SU-DHL-6 (cell line): Measurements from ENCODE around the gene SNED1.

ENCODE experiments used
- H2AFZ ChIP-seq: fragments of 200-600 bp; sonication (generic); 2 replicates; pipeline ENCODE4 v1.6.1; 2014; ENCODE audit warnings: low read depth, mild to moderate bottlenecking, moderate library complexity, mixed read lengths, antibody characterized with exemption, low read length; ENCODE audit not compliant: severe bottlenecking
- H3F3A ChIP-seq: fragments of 200-600 bp; shearing (Covaris generic); 2 replicates; pipeline ENCODE4 v1.6.0; 2016; ENCODE audit warnings: antibody characterized with exemption, mild to moderate bottlenecking; ENCODE audit not compliant: insufficient read depth
- H3K27ac ChIP-seq: fragments of 200-600 bp; sonication (generic); 2 replicates; pipeline ENCODE4 v1.5.1; 2016; ENCODE audit warnings: low read depth, mild to moderate bottlenecking, low read length, moderate library complexity, mixed read lengths
- H3K27me3 ChIP-seq: fragments of 200-600 bp; sonication (generic), shearing (Covaris generic); 2 replicates; pipeline ENCODE4 v1.6.0; 2014; ENCODE audit warnings: mild to moderate bottlenecking, low read length
- H3K36me3 ChIP-seq: fragments of 200-600 bp; sonication (generic); 2 replicates; pipeline ENCODE4 v1.6.1; 2014; ENCODE audit warnings: mild to moderate bottlenecking, low read length, mixed read lengths
- H3K4me2 ChIP-seq: fragments of 300-600, 200-600 bp; shearing (Covaris generic), sonication (generic); 2 replicates; pipeline ENCODE4 v1.6.0; 2014; ENCODE audit warnings: low read length, low read depth, mild to moderate bottlenecking; ENCODE audit not compliant: poor library complexity, severe bottlenecking
- H3K4me3 ChIP-seq: fragments of 200-600 bp; sonication (generic); 2 replicates; pipeline ENCODE4 v1.5.1; 2014; ENCODE audit warnings: antibody characterized with exemption, low read length, mild to moderate bottlenecking, mixed read lengths; ENCODE audit not compliant: insufficient read depth, poor library complexity, severe bottlenecking
- H3K79me2 ChIP-seq: fragments of 200-600 bp; sonication (generic); 2 replicates; pipeline ENCODE4 v1.6.1; 2014; ENCODE audit warnings: mild to moderate bottlenecking, low read length, moderate library complexity; ENCODE audit not compliant: insufficient read depth
- H3K9ac ChIP-seq: fragments of 200-600 bp; sonication (generic); 2 replicates; pipeline ENCODE4 v1.7.0; 2014; ENCODE audit warnings: mild to moderate bottlenecking, low read length
- H3K9me2 ChIP-seq: fragments of 200-600 bp; sonication (generic); replicated peaks from 2 replicates; pipeline ENCODE4 v1.6.1; 2014; ENCODE audit warnings: low read length; ENCODE audit not compliant: insufficient read depth
- H3K9me3 ChIP-seq: fragments of 200-600 bp; sonication (generic); 2 replicates; pipeline ENCODE4 v1.6.1; 2014; ENCODE audit warnings: low read length, mixed read lengths; ENCODE audit not compliant: insufficient read depth
- H4K20me1 ChIP-seq: fragments of 200-600 bp; sonication (generic); 2 replicates; pipeline ENCODE4 v1.6.1; 2014; ENCODE audit warnings: low read depth, mild to moderate bottlenecking, antibody characterized with exemption, low read length, moderate library complexity, mixed read lengths
- CTCF ChIP-seq: fragments of 200-600 bp; sonication (generic); IDR thresholded peaks from one replicate; pipeline ENCODE4 v1.5.1; 2017; ENCODE audit warnings: antibody characterized with exemption, mild to moderate bottlenecking, low read length, moderate library complexity; ENCODE audit not compliant: insufficient read depth, poor library complexity, severe bottlenecking
- EZH2phosphoT487 ChIP-seq: fragments of 200-600 bp; sonication (generic), shearing (Covaris generic); conservative IDR thresholded peaks from 2 replicates; pipeline ENCODE4 v1.6.1; 2018; ENCODE audit warnings: mild to moderate bottlenecking, antibody characterized with exemption, low read length, moderate library complexity, mixed read lengths

SNED1 gene

DNA sequence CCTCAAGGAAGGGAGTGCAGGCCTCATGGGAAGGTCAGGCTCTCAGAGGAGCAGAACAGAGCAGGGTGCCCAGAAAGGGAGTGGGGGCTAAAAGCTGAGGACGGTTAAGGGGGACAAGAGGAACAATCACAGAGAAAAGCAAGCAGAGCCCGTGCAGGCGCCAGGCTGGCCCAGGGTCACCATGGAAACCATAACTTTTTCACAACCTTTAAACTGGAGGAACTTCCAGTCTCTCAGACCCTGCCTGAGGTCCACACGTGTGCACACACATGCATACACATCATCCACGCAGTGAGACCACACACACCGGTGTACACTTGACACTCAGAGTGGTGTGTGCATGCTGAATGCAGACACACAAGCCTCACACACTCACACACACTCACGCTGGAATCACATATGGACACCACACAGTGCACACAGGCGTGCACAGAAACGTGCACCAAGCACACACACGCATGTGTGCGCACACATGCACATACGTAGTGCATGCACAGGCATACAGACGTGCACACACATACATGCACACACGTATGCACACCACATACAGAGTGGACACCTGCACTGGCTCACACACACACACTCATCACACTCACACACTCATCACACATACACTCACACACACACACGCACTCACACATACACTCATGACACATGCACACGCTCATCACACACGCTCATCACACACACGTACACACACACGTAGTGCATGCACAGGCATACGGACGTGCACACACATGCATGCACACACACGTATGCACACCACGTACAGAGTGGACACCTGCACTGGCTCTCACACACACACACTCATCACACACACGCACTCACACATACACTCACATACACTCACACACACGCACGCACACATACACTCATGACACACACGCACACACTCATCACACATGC lies 37.2 kb upstream of the SNED1 start:
- no peak overlapping the region for H3K4me3 ChIP-seq

GRCh38 chr2:240961910-240962299 lies 36.5 kb upstream of the SNED1 start:
- Histone ChIP-seq H3F3A (no peaks in the 10 kb centered on the region), H3K4me3 (no peak overlapping the region), H3K9me3 (no peaks in the 10 kb centered on the region), H3K4me2 (no peak overlapping the region), H3K27me3 (no peaks in the 10 kb centered on the region), H2AFZ (no peak overlapping the region), H3K9me2 (no peaks in the 10 kb centered on the region), H3K79me2 (no peaks in the 10 kb centered on the region), H3K27ac (no peak overlapping the region), H4K20me1 (no peaks in the 10 kb centered on the region), H3K36me3 (no peaks in the 10 kb centered on the region), H3K9ac (no peak overlapping the region)
- TF ChIP-seq CTCF (no peak), EZH2phosphoT487 (no peak)

More for the DNA sequence above, 37.2 kb upstream of the SNED1 start:
- Histone ChIP-seq H3K9me3 (no peaks in the 10 kb centered on the region), H3K27me3 (no peaks in the 10 kb centered on the region), H2AFZ (no peak overlapping the region), H3F3A (no peaks in the 10 kb centered on the region), H3K4me2 (no peak overlapping the region), H3K79me2 (no peaks in the 10 kb centered on the region), H4K20me1 (no peaks in the 10 kb centered on the region), H3K36me3 (no peaks in the 10 kb centered on the region), H3K9me2 (no peaks in the 10 kb centered on the region), H3K9ac (no peak overlapping the region), H3K27ac (no peak overlapping the region)
- TF ChIP-seq CTCF (no peak), EZH2phosphoT487 (no peak)

GRCh38 chr2:240962300-240963064 lies 35.9 kb upstream of the SNED1 start:
- Histone ChIP-seq H3K79me2 (no peaks in the 10 kb centered on the region), H3K9me3 (no peaks in the 10 kb centered on the region), H3K36me3 (no peaks in the 10 kb centered on the region), H4K20me1 (no peaks in the 10 kb centered on the region), H3K9ac (no peak overlapping the region), H3K4me2 (no peak overlapping the region), H2AFZ (no peak overlapping the region), H3K27me3 (no peaks in the 10 kb centered on the region), H3F3A (no peaks in the 10 kb centered on the region), H3K9me2 (no peaks in the 10 kb centered on the region), H3K4me3 (no peak overlapping the region), H3K27ac (no peak overlapping the region)
- no peak for TF ChIP-seq CTCF
- TF ChIP-seq EZH2phosphoT487, result no peak
